Germinal center (tissue), 1 donor: ENCODE results near the gene TPPP.

Experiments used
- DNase-seq: peaks from one replicate; pipeline ENCODE4 v3.0.0; 2012; ENCODE audit warnings: mixed read lengths, low spot score

The TPPP gene

GRCh38 chr5:665541-665955 lies 27.6 kb downstream of the TPPP start:
- DNase-seq: no peak

- DNase-seq: no peak
These were observed 28.2 kb downstream of the TPPP start for GRCh38 chr5:664994-665360.

DNA sequence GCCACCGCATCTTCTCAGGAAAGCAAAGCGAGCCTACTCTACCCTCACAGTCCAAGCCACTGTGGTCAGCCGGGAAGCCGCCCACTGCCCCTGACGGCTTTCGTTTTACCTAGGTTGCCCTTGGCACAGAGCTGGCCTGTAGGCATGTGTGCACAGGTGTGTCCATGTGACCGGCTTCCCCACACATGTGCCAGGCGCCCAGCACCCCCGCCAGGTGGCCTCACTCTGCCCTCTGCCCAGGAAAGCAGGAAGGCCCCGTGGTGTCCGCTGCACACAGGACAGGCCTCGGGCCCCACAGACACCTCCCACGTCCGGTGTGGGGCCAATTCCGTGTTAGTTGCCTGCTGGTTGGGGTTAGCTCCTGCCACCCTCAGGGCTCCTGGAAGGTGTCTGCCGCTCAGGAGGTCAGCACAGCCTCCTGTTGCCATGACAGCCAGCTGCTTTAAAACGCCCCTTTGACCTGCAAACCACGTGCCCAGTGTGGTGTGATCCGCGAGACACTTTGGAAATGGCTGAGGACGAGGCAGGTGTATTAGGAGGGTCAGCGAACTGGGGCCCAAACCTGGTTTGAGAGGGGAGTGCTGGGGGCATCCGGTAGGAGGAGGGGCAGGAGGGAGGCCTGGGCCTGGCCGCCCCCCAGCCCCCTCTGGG lies 28.7 kb downstream of the TPPP start:
- no peak for DNase-seq

DNA sequence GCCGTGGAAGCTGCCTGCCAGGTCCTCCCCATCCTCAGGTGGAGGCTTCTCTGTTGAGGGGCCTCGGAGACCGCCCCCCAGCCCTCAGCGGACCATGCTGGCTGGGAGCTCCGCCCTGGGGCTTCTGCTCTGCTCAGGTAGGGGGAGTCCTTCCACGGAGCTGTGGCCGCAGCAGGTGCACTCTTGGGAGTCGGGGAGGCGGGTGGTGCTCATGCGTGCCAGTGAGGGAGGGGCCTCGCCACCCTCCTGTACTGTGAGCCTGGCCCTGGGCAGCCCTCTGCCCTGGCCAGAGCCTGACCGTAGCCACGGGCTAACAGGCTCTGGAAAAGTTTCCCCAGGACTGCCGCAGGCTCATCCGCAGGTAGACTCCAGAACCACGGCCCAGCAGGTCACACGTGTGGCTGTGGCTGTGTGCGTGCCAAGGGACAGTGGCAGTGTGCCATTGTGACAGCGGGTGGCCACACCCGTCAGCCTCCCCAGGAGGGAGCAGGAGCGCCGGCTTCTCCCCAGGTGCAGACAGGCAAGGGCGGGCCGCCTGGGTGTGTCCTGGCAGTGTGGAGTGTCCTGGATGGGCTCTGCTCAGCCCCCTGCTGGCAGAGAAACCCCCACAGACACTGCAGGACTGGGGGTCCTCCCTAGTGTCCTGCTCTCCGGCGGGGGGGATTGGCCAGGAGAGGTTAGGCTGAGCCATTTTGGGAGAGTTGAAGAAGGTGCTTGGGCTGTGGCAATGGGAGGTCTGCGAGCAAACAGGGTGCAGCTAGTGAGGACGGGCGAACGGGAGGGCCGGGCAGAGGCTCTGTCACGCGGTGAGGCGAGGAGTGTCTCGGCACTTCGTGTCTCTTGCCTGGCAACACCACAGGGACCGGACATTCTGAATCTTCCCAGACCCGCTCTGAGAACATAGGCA lies 29.5 kb downstream of the TPPP start:
- DNase-seq: no peak

DNA sequence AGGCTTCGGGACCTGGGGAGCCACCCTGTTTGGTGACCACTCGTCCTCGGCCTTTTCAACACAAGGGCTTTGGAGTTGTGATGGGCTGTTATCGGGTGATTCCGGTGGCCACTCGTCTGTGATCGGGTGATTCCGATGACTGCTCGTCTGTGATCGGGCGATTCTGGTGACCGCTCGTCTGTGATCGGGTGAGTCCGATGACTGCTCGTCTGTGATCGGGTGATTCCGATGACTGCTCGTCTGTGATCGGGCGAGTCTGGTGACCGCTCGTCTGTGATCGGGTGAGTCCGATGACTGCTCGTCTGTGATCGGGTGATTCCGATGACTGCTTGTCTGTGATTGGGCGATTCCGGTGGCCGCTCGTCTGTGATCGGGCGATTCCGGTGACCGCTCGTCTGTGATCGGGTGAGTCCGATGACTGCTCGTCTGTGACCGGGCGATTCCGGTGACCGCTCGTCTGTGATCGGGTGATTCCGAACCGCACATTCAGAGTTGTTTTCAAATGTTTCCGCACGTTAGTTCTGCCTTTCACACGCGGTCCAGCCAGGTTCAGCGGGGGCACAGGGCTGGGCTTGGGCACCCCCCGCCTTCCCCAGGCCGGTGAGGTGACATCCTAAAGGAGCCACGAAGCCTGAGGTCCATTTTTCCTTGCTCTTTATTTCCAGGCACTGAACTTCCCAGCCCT lies 30.3 kb downstream of the TPPP start:
- no peak for DNase-seq

GRCh38 chr5:661891-662750 lies 31.0 kb downstream of the TPPP start:
- no peak for DNase-seq

DNA sequence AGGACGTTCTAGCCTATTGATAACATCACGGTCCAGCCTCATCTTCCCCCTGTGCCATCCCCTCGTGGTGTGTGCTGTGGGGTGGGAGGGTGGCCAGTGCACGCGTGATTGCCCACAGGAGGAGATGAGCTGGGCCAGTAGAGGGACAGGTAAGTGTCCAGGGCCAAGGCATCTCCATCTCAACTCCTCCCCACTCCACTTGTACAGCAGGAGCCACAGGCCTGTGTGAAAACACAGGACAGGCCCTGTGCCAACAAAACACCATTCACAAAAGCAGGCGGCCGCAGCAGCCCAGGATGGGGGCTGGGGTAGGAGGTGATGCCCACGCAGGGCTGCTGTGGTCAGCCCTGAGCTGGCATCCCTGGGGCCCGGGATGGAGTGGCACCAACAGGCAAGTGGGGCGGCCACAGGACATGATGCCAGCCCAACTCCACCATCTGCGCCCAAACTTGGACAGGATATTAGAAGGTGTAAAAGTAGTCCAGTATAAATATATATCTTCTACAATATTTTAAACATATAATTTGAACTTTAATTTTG lies 32.6 kb downstream of the TPPP start:
- no peak for DNase-seq

- DNase-seq: no peak
These were observed 33.5 kb downstream of the TPPP start for GRCh38 chr5:659496-660263.

GRCh38 chr5:658103-658502 lies 35.0 kb downstream of the TPPP start:
- DNase-seq: no peak

DNA sequence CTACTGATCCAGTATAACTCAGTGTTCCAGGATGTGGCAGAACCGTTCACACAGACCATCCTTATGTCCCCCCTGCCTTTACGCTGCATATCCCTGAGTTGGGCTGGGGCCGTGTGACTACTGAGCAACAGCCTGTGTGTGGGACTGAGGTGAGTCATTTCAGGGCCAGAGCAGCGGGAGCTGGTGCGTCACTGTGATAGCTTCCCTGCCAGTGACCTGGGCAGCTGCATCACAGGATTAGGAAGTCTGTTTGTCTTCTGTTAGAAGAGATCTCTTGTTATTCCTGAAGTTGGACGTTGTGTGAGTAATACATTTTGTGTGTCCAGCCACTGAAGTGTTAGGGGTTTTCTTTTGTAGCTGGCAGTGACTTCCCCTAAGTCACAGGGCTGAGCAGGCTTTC lies 35.6 kb downstream of the TPPP start:
- no peak for DNase-seq

- no peak for DNase-seq
These were observed 37.7 kb downstream of the TPPP start for GRCh38 chr5:655406-655805.

DNA sequence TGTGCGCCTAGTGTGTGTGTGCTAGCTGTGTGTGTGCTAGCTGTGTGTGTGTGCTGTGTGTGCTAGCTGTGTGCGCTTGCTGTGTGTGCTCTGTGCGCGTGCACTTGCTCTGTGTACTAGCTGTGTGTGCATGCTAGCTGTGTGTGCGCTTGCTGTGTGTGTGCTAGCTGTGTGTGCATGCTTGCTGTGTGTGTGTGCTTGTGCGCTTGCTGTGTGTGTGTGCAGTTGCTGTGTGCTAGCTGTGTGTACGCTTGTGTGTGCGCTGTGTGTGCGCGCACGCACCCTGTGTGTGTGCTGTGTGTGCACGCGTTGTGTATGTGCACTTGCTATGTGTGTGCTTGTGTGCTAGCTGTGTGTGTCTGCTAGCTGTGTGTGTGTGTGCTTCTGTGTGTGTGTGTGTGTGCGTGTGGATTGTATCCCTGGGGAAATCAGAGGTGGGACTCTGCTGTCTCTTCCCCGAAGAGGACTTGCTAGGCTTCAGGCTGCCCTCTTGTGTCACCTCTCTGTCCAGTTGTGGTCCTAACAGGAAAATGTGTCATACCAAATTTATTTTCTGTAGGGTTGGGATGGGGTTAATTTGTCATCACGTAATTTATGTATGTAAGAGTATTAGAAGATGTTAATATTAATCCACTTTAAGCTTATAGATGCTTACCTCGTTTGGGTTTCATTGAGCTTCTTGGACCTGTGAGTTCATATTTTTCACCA lies 38.9 kb downstream of the TPPP start:
- no peak for DNase-seq

- DNase-seq: no peak
These were observed 40.3 kb downstream of the TPPP start for GRCh38 chr5:652773-653350.

- DNase-seq: no peak
These were observed 41.1 kb downstream of the TPPP start for GRCh38 chr5:652023-652515.

GRCh38 chr5:651296-652022 lies 41.7 kb downstream of the TPPP start:
- no peak for DNase-seq

- DNase-seq: no peak
These were observed 45.4 kb downstream of the TPPP start for GRCh38 chr5:647727-648126.

- no peak for DNase-seq
These were observed 45.8 kb downstream of the TPPP start for GRCh38 chr5:647311-647710.

- DNase-seq: no peak
These were observed 46.6 kb downstream of the TPPP start for GRCh38 chr5:646396-647201.
